ENCODE results near the gene MGAT2. TPM values are rescaled to one million over a fixed set of nuclear protein-coding genes. Genes with fewer than 3 reads are reported as not detected.
A peak's percentile ranks its signal among the peaks of the same experiment; 100 is the strongest.

The MGAT2 gene
- total RNA-seq, 1 donor: 76.9 TPM

- TF ChIP-seq, protein P1, sequence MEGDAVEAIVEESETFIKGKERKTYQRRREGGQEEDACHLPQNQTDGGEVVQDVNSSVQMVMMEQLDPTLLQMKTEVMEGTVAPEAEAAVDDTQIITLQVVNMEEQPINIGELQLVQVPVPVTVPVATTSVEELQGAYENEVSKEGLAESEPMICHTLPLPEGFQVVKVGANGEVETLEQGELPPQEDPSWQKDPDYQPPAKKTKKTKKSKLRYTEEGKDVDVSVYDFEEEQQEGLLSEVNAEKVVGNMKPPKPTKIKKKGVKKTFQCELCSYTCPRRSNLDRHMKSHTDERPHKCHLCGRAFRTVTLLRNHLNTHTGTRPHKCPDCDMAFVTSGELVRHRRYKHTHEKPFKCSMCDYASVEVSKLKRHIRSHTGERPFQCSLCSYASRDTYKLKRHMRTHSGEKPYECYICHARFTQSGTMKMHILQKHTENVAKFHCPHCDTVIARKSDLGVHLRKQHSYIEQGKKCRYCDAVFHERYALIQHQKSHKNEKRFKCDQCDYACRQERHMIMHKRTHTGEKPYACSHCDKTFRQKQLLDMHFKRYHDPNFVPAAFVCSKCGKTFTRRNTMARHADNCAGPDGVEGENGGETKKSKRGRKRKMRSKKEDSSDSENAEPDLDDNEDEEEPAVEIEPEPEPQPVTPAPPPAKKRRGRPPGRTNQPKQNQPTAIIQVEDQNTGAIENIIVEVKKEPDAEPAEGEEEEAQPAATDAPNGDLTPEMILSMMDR (IDR thresholded peaks at IDR 0.05; ENCODE audit: insufficient read depth, low read length): no peak
- peak within 1 kb of the TSS; percentile 95 for H3K4me3 ChIP-seq (ENCODE audit: low read depth, low read length)
- peak; percentile 65 for DNase-seq (ENCODE audit: low read depth)
Measured at GRCh38 chr14:49634547-49635334, 14.1 kb downstream of the MGAT2 start, which contains the start of gene DNAAF2. DNAAF2 (minus strand) TSS chr14:49635244; CDS start chr14:49635149, 95 bp downstream.

GRCh38 chr14:49636866-49637265 lies 16.3 kb downstream of the MGAT2 start:
- peak; percentile 39 for DNase-seq (ENCODE audit: low read depth)
- TF ChIP-seq, protein P1 (IDR thresholded peaks at IDR 0.05; ENCODE audit: insufficient read depth, low read length): no peak
- H3K4me3 ChIP-seq (ENCODE audit: low read depth, low read length): no peak overlapping the region

DNA sequence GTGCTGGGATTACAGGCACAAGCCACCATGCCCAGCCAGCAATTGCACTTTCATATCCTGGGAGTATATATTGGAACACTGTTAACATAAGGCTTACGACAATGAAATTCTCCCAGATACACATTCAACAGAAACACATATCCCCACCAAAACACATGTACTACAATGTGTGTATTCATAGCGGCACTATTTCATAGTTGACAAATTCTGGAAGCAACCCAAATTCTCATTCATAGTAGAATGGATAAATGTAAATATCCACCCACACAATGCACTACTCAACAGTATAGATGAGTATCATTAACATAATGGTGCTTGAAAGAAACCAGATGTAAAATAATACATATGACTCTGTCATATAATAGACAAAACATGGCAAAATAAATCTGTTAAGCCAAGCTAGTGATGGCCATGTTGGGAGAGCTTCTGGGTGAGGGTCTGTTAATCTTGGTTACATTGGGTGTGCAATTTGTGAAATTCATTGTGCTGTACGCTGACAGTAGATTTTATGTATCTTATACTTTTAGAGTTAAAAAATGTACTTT lies 17.0 kb downstream of the MGAT2 start:
- no peak overlapping the region for H3K4me3 ChIP-seq (ENCODE audit: low read depth, low read length)
- TF ChIP-seq, protein P1 (IDR thresholded peaks at IDR 0.05; ENCODE audit: insufficient read depth, low read length): no peak
- no peak for DNase-seq (ENCODE audit: low read depth)

DNA sequence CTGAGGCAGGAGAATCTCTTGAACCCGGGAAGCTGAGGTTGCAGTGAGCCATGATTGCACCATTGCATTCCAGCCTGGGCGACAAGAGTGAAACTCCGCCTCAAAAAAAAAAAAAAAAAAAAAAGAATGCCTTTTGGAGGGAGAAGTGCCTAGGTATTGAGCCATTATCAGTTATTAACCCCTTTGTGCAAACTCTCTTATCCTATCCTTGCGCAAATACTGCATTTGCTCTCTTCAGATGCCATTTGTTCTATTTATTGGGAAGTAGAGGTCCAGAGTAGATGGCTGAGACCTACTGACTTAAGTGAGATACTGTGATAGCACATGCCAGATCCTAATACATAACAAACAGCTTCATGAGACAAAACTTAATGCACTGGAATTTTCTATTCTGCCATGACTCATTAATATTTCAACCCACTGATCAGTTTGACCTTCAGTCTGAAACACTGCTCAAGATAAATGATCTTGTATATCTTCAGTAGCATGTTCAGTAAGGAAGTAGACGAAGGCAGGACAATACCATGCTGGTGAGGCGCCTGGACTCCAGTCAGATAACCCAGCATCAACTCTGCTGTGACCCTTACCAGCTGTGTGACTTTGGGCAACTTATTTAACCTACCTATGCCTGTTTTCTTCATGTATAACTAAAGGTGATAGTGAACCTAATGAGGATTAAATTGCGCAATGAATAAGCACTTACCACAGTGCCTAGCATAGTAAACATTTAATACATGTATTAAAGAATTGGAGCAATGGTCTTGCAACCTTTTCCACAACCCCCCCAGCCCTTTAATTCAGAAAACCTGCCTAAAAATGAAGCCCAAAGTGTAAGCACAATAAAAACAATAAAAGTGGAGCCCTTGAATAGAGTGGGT lies 20.2 kb downstream of the MGAT2 start:
- TF ChIP-seq, protein P1 (IDR thresholded peaks at IDR 0.05; ENCODE audit: insufficient read depth, low read length): no peak
- no peak overlapping the region for H3K4me3 ChIP-seq (ENCODE audit: low read depth, low read length)
- DNase-seq (ENCODE audit: low read depth): no peak

DNA sequence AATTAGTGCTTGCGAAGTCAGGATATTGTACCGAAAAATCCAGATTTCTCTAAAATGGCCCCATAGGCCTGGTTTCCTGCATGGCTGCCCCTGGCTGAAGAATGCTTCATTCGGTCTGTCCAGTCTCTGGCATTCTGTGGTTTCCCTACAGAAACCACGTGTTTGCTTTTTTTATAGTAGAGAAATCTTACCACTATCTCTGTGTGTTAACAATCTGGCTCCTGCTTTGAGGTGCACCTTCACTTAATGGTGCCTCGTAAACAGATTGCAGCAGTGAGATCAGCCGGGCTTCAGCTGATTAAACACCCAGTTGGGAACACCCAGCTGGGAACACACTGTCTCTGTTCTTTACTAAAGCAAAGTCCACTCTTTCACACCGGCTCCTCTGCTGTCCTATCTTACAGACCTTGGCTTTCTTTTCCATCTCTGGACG lies 21.1 kb downstream of the MGAT2 start:
- H3K4me3 ChIP-seq (ENCODE audit: low read depth, low read length): no peak overlapping the region

DNA sequence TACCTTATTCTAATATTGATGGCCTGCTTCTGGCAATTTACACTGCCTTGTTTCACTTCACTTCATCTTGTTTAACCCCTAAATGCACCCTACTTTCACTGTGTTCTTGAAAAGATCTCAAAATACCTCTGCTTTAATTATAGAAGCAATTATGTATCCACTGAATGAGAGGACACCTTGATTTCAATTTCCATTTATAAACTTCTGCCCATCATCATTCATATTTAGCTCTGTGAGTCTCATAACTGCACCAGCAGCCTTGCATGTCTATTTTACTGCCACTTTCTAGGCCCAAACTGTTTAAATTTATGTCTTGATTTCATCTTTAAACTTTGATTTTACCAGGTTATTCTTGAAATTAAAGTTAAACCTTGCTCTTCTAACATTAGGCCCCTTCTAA lies 21.6 kb downstream of the MGAT2 start:
- no peak for DNase-seq (ENCODE audit: low read depth)
- no peak overlapping the region for H3K4me3 ChIP-seq (ENCODE audit: low read depth, low read length)
- TF ChIP-seq, protein P1 (IDR thresholded peaks at IDR 0.05; ENCODE audit: insufficient read depth, low read length): no peak

More for the DNA sequence above, 21.1 kb downstream of the MGAT2 start:
- no peak for DNase-seq (ENCODE audit: low read depth)
- TF ChIP-seq, protein P1 (IDR thresholded peaks at IDR 0.05; ENCODE audit: insufficient read depth, low read length): no peak
